Osteoblast (primary cell): ENCODE data around the gene DCDC2C. TPM values are rescaled to one million over a fixed set of nuclear protein-coding genes. Genes with fewer than 3 reads are reported as not detected.

ENCODE experiments used
- DNase-seq: peaks from one replicate; pipeline ENCODE4 v3.0.0; 2011; ENCODE audit warnings: low spot score, mixed read lengths; ENCODE audit not compliant: insufficient read length; ENCODE audit errors: missing footprints
- H2AFZ ChIP-seq: 2 replicates; pipeline ENCODE4 v1.6.0; 2011; ENCODE audit warnings: mild to moderate bottlenecking, low read length
- H3K27ac ChIP-seq: 2 replicates; pipeline ENCODE4 v1.5.1; 2011; ENCODE audit warnings: mild to moderate bottlenecking, low read depth, low read length, moderate library complexity
- H3K27me3 ChIP-seq: 2 replicates; pipeline ENCODE4 v1.6.0; 2012; ENCODE audit warnings: mild to moderate bottlenecking, control low read depth, inconsistent platforms, low read length, moderate library complexity; ENCODE audit not compliant: insufficient read depth
- H3K36me3 ChIP-seq: 2 replicates; pipeline ENCODE4 v1.5.1; 2011; ENCODE audit warnings: mild to moderate bottlenecking, low read length, control low read depth, moderate library complexity; ENCODE audit not compliant: insufficient read depth
- H3K4me1 ChIP-seq: 2 replicates; pipeline ENCODE4 v1.5.1; 2011; ENCODE audit warnings: mild to moderate bottlenecking, low read length, control low read depth, moderate library complexity; ENCODE audit not compliant: insufficient read depth
- H3K4me2 ChIP-seq: 2 replicates; pipeline ENCODE4 v1.6.0; 2011; ENCODE audit warnings: mild to moderate bottlenecking, low read length; ENCODE audit not compliant: insufficient read depth
- H3K4me3 ChIP-seq: fragments of 200-600 bp; sonication (generic); 3 replicates; pipeline ENCODE4 v1.5.1; 2012; ENCODE audit warnings: mild to moderate bottlenecking, low read length, inconsistent platforms; ENCODE audit not compliant: insufficient read depth
- H3K79me2 ChIP-seq: 2 replicates; pipeline ENCODE4 v1.6.0; 2012; ENCODE audit warnings: mild to moderate bottlenecking, low read length, control low read depth, inconsistent platforms; ENCODE audit not compliant: insufficient read depth
- H3K9me3 ChIP-seq: 2 replicates; pipeline ENCODE4 v1.5.1; 2011; ENCODE audit warnings: low read depth, low read length, control low read depth
- H4K20me1 ChIP-seq: 2 replicates; pipeline ENCODE4 v1.6.0; 2012; ENCODE audit warnings: mild to moderate bottlenecking, low read length, control low read depth; ENCODE audit not compliant: insufficient read depth
- total RNA-seq: library from RNA; depleted of rRNA; stranded (reverse); fragments of >200 nt; gene quantifications from 2 replicates; pipeline ENCODE4 v1.2.3, GENCODE V29; 2012
- TF ChIP-seq, protein P1 (sequence below): IDR thresholded peaks from 2 replicates; pipeline ENCODE4 v1.5.1; 2011; ENCODE audit warnings: mild to moderate bottlenecking, low read depth, low read length, moderate library complexity; ENCODE audit errors: extremely low read depth

DCDC2C gene
- total RNA-seq, 1 donor = not detected

DNA sequence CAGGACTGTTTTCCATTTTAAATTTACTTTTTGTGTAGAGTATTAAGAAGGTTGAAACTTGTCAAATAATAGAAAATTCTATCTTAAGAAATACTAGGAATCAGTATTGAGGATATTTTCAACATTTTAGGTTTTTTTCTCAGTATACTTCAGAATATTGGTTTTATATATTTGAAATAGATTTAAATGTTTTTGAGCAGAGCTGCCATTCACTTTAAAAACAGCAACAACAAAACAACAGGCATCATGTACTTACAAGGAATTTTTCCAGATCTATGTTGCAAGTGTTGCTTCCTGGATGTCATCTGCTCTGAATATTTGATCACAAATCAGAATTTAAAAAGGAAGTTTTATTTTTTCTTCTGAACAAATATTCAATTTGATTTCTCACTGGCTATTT lies 84.4 kb downstream of the DCDC2C start:
- Histone ChIP-seq H3K4me2 (no peak overlapping the region), H3K27me3 (no peaks in the 10 kb centered on the region), H4K20me1 (no peaks in the 10 kb centered on the region), H2AFZ (no peak overlapping the region), H3K79me2 (no peaks in the 10 kb centered on the region), H3K36me3 (no peaks in the 10 kb centered on the region), H3K9me3 (no peaks in the 10 kb centered on the region), H3K4me1 (no peaks in the 10 kb centered on the region), H3K27ac (no peak overlapping the region), H3K4me3 (no peak overlapping the region)
- no peak for DNase-seq
- TF ChIP-seq, protein P1, sequence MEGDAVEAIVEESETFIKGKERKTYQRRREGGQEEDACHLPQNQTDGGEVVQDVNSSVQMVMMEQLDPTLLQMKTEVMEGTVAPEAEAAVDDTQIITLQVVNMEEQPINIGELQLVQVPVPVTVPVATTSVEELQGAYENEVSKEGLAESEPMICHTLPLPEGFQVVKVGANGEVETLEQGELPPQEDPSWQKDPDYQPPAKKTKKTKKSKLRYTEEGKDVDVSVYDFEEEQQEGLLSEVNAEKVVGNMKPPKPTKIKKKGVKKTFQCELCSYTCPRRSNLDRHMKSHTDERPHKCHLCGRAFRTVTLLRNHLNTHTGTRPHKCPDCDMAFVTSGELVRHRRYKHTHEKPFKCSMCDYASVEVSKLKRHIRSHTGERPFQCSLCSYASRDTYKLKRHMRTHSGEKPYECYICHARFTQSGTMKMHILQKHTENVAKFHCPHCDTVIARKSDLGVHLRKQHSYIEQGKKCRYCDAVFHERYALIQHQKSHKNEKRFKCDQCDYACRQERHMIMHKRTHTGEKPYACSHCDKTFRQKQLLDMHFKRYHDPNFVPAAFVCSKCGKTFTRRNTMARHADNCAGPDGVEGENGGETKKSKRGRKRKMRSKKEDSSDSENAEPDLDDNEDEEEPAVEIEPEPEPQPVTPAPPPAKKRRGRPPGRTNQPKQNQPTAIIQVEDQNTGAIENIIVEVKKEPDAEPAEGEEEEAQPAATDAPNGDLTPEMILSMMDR = no peak

- Histone ChIP-seq H3K4me1 (no peaks in the 10 kb centered on the region), H3K4me3 (no peak overlapping the region), H3K27ac (no peak overlapping the region), H2AFZ (no peak overlapping the region), H3K36me3 (no peaks in the 10 kb centered on the region), H3K79me2 (no peaks in the 10 kb centered on the region), H3K9me3 (no peaks in the 10 kb centered on the region), H3K27me3 (no peaks in the 10 kb centered on the region), H3K4me2 (no peak overlapping the region), H4K20me1 (no peaks in the 10 kb centered on the region)
- peak; percentile 26 for DNase-seq
- TF ChIP-seq, protein P1 = no peak
These were observed 85.9 kb downstream of the DCDC2C start for GRCh38 chr2:3789256-3789655.

- Histone ChIP-seq H3K27ac (no peak overlapping the region), H4K20me1 (no peaks in the 10 kb centered on the region), H3K27me3 (no peaks in the 10 kb centered on the region), H3K79me2 (no peaks in the 10 kb centered on the region), H3K36me3 (no peaks in the 10 kb centered on the region), H3K4me2 (no peak overlapping the region), H3K4me3 (no peak overlapping the region), H3K9me3 (no peaks in the 10 kb centered on the region), H2AFZ (no peak overlapping the region), H3K4me1 (no peaks in the 10 kb centered on the region)
- TF ChIP-seq, protein P1 = no peak
- DNase-seq = no peak
These were observed 89.9 kb downstream of the DCDC2C start for GRCh38 chr2:3793249-3793648.

GRCh38 chr2:3801506-3801905 lies 98.1 kb downstream of the DCDC2C start:
- H4K20me1 ChIP-seq = no peaks in the 10 kb centered on the region
- no peak overlapping the region for H3K4me3 ChIP-seq
- H3K36me3 ChIP-seq = no peaks in the 10 kb centered on the region
- H3K4me2 ChIP-seq = no peak overlapping the region
- no peak for DNase-seq
- H3K79me2 ChIP-seq = no peaks in the 10 kb centered on the region
- H3K4me1 ChIP-seq = no peaks in the 10 kb centered on the region
- no peaks in the 10 kb centered on the region for H3K27me3 ChIP-seq
- no peaks in the 10 kb centered on the region for H3K9me3 ChIP-seq
- H2AFZ ChIP-seq = no peak overlapping the region
- TF ChIP-seq, protein P1 = no peak
- H3K27ac ChIP-seq = no peak overlapping the region
